Measurements from ENCODE around the gene CHAD.

The CHAD gene

DNA sequence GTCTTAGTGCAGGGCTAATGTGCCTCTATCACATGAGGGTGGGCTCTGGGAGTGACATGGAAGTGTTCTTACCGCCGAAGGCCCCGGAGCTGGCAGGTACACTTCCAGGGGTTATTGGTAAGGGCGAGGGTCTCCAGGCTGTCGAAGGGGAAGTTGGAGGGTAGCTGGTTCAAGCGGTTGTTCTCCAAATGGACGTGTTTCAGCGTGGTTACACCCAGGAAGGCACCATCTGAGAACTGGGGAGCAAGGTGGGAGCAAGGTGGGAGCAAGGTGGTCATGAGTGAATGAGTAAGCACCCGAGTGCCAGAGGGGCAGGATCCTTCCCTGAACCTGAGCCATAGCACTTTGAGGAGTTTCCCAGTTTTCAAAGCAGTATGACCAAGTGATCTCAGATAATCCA, 3.0 kb downstream of the CHAD start:
- no peak for TF ChIP-seq RARB (CRISPR knock-in tag; IDR thresholded peaks at IDR 0.05)
- TF ChIP-seq GLIS3 (CRISPR knock-in tag; IDR thresholded peaks at IDR 0.05), result no peak
- TF ChIP-seq SNAI2 (CRISPR knock-in tag; IDR thresholded peaks at IDR 0.05), result no peak
- no peak for TF ChIP-seq BACH2 (CRISPR knock-in tag; IDR thresholded peaks at IDR 0.05; ENCODE audit: borderline replicate concordance)
- TF ChIP-seq, protein P1, sequence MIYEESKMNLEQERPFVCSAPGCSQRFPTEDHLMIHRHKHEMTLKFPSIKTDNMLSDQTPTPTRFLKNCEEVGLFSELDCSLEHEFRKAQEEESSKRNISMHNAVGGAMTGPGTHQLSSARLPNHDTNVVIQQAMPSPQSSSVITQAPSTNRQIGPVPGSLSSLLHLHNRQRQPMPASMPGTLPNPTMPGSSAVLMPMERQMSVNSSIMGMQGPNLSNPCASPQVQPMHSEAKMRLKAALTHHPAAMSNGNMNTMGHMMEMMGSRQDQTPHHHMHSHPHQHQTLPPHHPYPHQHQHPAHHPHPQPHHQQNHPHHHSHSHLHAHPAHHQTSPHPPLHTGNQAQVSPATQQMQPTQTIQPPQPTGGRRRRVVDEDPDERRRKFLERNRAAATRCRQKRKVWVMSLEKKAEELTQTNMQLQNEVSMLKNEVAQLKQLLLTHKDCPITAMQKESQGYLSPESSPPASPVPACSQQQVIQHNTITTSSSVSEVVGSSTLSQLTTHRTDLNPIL (CRISPR knock-in tag; IDR thresholded peaks at IDR 0.05; ENCODE audit: low read depth), result no peak
- no peak for TF ChIP-seq ZC3H10 (CRISPR knock-in tag; IDR thresholded peaks at IDR 0.05)
- TF ChIP-seq ZNF565 (CRISPR knock-in tag; conservative IDR thresholded peaks at IDR 0.05; ENCODE audit: low read depth), result no peak
- no peak for TF ChIP-seq ESRRG (CRISPR knock-in tag; IDR thresholded peaks at IDR 0.05)
- ATAC-seq, result no peak

DNA sequence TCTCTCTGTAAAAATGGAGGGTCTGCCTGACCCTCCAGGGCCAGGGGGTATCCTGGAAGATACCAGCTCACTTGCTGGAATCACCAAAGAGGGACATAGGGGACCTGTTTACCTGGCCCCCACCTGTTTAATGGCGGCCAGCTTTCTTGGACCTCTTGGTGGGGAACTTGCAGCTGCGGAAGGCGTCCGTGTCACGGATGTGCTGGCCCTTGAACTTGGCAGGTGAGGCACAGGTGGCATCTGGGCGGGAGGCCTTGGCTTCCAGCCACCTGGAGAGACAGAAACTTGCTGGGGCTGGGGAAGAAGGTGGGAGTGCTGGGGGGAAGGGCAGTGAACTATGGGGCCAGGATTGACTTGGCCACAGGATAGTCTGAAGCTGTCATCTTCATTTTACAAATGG, 3.5 kb downstream of the CHAD start:
- no peak for TF ChIP-seq PPARA (CRISPR knock-in tag; IDR thresholded peaks at IDR 0.05; ENCODE audit: borderline replicate concordance)
- TF ChIP-seq TCF4 (CRISPR knock-in tag; IDR thresholded peaks at IDR 0.05; ENCODE audit: borderline replicate concordance), result no peak
- TF ChIP-seq GLIS3 (CRISPR knock-in tag; IDR thresholded peaks at IDR 0.05), result no peak
- TF ChIP-seq ISL1 (CRISPR knock-in tag; IDR thresholded peaks at IDR 0.05), result no peak
- no peak for TF ChIP-seq CSDC2 (CRISPR knock-in tag; IDR thresholded peaks at IDR 0.05)
- TF ChIP-seq OSR1 (CRISPR knock-in tag; IDR thresholded peaks at IDR 0.05), result no peak
- TF ChIP-seq ZNF70 (CRISPR knock-in tag; IDR thresholded peaks at IDR 0.05), result no peak
- TF ChIP-seq, protein P2, sequence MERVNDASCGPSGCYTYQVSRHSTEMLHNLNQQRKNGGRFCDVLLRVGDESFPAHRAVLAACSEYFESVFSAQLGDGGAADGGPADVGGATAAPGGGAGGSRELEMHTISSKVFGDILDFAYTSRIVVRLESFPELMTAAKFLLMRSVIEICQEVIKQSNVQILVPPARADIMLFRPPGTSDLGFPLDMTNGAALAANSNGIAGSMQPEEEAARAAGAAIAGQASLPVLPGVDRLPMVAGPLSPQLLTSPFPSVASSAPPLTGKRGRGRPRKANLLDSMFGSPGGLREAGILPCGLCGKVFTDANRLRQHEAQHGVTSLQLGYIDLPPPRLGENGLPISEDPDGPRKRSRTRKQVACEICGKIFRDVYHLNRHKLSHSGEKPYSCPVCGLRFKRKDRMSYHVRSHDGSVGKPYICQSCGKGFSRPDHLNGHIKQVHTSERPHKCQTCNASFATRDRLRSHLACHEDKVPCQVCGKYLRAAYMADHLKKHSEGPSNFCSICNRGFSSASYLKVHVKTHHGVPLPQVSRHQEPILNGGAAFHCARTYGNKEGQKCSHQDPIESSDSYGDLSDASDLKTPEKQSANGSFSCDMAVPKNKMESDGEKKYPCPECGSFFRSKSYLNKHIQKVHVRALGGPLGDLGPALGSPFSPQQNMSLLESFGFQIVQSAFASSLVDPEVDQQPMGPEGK (CRISPR knock-in tag; IDR thresholded peaks at IDR 0.05; ENCODE audit: borderline replicate concordance), result no peak
- no peak for TF ChIP-seq ZC3H10 (CRISPR knock-in tag; IDR thresholded peaks at IDR 0.05)
- TF ChIP-seq, protein P3, sequence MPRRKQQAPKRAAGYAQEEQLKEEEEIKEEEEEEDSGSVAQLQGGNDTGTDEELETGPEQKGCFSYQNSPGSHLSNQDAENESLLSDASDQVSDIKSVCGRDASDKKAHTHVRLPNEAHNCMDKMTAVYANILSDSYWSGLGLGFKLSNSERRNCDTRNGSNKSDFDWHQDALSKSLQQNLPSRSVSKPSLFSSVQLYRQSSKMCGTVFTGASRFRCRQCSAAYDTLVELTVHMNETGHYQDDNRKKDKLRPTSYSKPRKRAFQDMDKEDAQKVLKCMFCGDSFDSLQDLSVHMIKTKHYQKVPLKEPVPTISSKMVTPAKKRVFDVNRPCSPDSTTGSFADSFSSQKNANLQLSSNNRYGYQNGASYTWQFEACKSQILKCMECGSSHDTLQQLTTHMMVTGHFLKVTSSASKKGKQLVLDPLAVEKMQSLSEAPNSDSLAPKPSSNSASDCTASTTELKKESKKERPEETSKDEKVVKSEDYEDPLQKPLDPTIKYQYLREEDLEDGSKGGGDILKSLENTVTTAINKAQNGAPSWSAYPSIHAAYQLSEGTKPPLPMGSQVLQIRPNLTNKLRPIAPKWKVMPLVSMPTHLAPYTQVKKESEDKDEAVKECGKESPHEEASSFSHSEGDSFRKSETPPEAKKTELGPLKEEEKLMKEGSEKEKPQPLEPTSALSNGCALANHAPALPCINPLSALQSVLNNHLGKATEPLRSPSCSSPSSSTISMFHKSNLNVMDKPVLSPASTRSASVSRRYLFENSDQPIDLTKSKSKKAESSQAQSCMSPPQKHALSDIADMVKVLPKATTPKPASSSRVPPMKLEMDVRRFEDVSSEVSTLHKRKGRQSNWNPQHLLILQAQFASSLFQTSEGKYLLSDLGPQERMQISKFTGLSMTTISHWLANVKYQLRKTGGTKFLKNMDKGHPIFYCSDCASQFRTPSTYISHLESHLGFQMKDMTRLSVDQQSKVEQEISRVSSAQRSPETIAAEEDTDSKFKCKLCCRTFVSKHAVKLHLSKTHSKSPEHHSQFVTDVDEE (CRISPR knock-in tag; IDR thresholded peaks at IDR 0.05), result no peak
- no peak for TF ChIP-seq ZNF565 (CRISPR knock-in tag; conservative IDR thresholded peaks at IDR 0.05; ENCODE audit: low read depth)
- no peak for TF ChIP-seq ZFP3 (CRISPR knock-in tag; IDR thresholded peaks at IDR 0.05)
- TF ChIP-seq ARNTL (CRISPR knock-in tag; IDR thresholded peaks at IDR 0.05; ENCODE audit: borderline replicate concordance, low read depth), result no peak
- TF ChIP-seq, protein P4, sequence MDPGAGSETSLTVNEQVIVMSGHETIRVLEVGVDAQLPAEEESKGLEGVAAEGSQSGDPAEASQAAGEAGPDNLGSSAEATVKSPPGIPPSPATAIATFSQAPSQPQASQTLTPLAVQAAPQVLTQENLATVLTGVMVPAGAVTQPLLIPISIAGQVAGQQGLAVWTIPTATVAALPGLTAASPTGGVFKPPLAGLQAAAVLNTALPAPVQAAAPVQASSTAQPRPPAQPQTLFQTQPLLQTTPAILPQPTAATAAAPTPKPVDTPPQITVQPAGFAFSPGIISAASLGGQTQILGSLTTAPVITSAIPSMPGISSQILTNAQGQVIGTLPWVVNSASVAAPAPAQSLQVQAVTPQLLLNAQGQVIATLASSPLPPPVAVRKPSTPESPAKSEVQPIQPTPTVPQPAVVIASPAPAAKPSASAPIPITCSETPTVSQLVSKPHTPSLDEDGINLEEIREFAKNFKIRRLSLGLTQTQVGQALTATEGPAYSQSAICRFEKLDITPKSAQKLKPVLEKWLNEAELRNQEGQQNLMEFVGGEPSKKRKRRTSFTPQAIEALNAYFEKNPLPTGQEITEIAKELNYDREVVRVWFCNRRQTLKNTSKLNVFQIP (CRISPR knock-in tag; IDR thresholded peaks at IDR 0.05; ENCODE audit: borderline replicate concordance, low read depth), result no peak
- TF ChIP-seq RARB (CRISPR knock-in tag; IDR thresholded peaks at IDR 0.05), result no peak
- no peak for ATAC-seq

DNA sequence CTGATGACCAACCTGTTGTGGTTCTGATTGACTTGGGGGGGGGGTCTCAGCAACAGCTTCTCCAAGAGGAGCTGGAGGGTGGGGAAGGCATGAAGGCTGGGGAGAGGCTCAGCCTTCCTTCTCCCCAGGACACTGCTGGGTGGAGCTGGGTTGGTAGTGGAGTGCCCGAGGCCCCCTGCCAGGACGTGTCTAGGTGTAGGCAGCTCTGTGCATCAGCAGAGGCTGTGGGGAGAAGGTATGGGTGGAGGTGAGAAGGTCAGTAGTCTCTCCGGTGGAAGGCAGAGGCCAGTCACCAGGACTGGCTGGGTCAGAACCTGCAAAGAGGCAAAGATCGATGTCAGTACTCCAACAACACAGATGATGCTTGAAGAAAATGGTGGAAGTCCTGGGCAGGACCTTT, 3.9 kb downstream of the CHAD start:
- TF ChIP-seq ZNF565 (CRISPR knock-in tag; conservative IDR thresholded peaks at IDR 0.05; ENCODE audit: low read depth) (no peak), ZNF8 (CRISPR knock-in tag; IDR thresholded peaks at IDR 0.05) (no peak), ZFP3 (CRISPR knock-in tag; IDR thresholded peaks at IDR 0.05) (no peak), TCF4 (CRISPR knock-in tag; IDR thresholded peaks at IDR 0.05; ENCODE audit: borderline replicate concordance) (no peak), CSRNP3 (CRISPR knock-in tag; IDR thresholded peaks at IDR 0.05) (no peak)
- no peak for ATAC-seq

Data from SK-N-SH treated with all-trans-retinoic acid at 6 μM for 48 hours (cell line).